HEK293T (cell line): ENCODE data around the gene KDM4C.

ENCODE experiments used
- BHLHE40 ChIP-seq: fragments of 450-650 bp; IDR thresholded peaks from 2 replicates; pipeline ENCODE4 v1.6.1; 2016; ENCODE audit warnings: mild to moderate bottlenecking, moderate library complexity, borderline replicate concordance
- ELF4 ChIP-seq: fragments of 450-650 bp; IDR thresholded peaks from 2 replicates; pipeline ENCODE4 v1.6.1; 2017; ENCODE audit warnings: antibody characterized with exemption
- FOXA1 ChIP-seq: fragments of 450-650 bp; IDR thresholded peaks from 2 replicates; pipeline ENCODE4 v1.6.1; 2016; ENCODE audit warnings: mild to moderate bottlenecking
- FOXK2 ChIP-seq: fragments of 450-650 bp; IDR thresholded peaks from 2 replicates; pipeline ENCODE4 v1.6.1; 2016; ENCODE audit warnings: mild to moderate bottlenecking
- FOXM1 ChIP-seq: fragments of 450-650 bp; IDR thresholded peaks from 2 replicates; pipeline ENCODE4 v1.6.1; 2017; ENCODE audit warnings: mild to moderate bottlenecking, borderline replicate concordance
- L3MBTL2 ChIP-seq: fragments of 450-650 bp; conservative IDR thresholded peaks from 2 replicates; pipeline ENCODE4 v1.6.1; 2016; ENCODE audit warnings: mild to moderate bottlenecking
- LEF1 ChIP-seq: fragments of 450-650 bp; IDR thresholded peaks from 2 replicates; pipeline ENCODE4 v1.6.1; 2017; ENCODE audit warnings: mild to moderate bottlenecking, borderline replicate concordance
- NFRKB ChIP-seq: fragments of 450-650 bp; IDR thresholded peaks from 2 replicates; pipeline ENCODE4 v1.6.1; 2016; ENCODE audit warnings: mild to moderate bottlenecking, moderate library complexity
- SP1 ChIP-seq: fragments of 450-650 bp; IDR thresholded peaks from 2 replicates; pipeline ENCODE4 v1.6.1; 2017
- SUZ12 ChIP-seq: fragments of 450-650 bp; IDR thresholded peaks from 2 replicates; pipeline ENCODE4 v1.6.1; 2016; ENCODE audit warnings: mild to moderate bottlenecking
- TARDBP ChIP-seq: fragments of 450-650 bp; IDR thresholded peaks from 2 replicates; pipeline ENCODE4 v1.6.1; 2016
- ZNF384 ChIP-seq: fragments of 450-650 bp; IDR thresholded peaks from 2 replicates; pipeline ENCODE4 v1.6.1; 2016
- TF ChIP-seq, protein P1 (sequence below): fragments of 450-650 bp; IDR thresholded peaks from 2 replicates; pipeline ENCODE4 v1.6.1; 2016

DNA sequence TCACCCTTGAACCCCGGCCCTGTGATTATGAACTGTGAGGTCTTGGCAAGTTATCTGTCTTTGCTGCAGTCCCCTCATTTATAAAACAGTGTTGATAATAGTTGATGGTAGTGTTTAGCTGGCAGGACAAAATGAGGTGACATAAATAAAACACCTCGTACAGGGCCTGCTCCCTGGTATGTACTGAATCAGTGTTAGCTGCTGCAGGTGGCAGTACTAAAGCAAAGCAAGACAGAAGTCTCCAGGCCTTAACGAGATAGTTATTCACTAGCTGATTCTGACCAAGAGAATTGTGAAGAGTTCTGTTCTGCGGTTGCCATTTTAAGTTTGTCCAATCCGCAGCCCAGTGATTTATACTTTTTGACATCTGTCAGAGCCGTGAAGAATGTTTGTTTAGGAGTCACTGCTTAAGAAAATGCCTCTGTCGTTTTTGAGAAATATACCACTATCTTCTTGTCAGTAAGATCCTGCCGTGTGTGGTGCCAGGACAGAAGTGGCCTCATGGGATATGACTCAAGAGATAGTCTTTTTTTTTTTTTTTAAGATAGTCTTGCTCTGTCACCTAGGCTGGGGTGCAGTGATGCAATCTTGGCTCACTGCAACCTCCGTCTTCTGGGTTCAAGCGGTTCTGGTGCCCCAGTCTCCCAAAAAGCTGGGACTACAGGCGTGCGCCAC is 75.9 kb downstream of the KDM4C start:
- TF ChIP-seq NFRKB, result no peak
- TF ChIP-seq FOXK2, result no peak
- TF ChIP-seq TARDBP, result no peak
- no peak for TF ChIP-seq ELF4
- no peak for TF ChIP-seq FOXM1
- TF ChIP-seq BHLHE40, result no peak
- TF ChIP-seq SP1, result no peak
- no peak for TF ChIP-seq SUZ12
- no peak for TF ChIP-seq ZNF384
- TF ChIP-seq L3MBTL2, result no peak
- no peak for TF ChIP-seq LEF1
- TF ChIP-seq FOXA1, result no peak
- TF ChIP-seq, protein P1, sequence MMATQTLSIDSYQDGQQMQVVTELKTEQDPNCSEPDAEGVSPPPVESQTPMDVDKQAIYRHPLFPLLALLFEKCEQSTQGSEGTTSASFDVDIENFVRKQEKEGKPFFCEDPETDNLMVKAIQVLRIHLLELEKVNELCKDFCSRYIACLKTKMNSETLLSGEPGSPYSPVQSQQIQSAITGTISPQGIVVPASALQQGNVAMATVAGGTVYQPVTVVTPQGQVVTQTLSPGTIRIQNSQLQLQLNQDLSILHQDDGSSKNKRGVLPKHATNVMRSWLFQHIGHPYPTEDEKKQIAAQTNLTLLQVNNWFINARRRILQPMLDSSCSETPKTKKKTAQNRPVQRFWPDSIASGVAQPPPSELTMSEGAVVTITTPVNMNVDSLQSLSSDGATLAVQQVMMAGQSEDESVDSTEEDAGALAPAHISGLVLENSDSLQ, result no peak
